ENCODE measurements around the gene NXT1.

Gene NXT1

DNA sequence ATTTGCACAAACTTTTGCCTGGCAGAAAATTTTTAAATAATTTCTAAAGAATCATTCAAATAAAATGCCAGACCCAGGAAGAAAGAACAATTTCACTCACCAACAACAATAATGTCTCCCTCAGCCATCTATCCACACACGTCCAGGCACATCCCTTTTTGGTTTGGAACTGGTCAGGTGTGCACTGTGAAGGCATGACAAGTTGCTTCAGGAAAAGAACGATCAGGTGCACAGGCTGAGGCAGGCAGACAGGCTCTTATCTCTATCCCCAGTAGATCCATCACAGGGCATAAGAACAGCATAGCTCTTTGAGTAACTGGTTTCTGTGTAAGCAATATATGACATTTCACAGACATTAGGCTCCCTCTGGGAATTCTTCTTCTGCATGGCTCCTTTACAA is 18.1 kb upstream of the NXT1 start:
- H3K36me3 ChIP-seq (ENCODE audit: insufficient read depth, insufficient read length, low read length): no peaks in the 10 kb centered on the region
- H3K9me3 ChIP-seq (ENCODE audit: insufficient read depth, low read length): peaks cover 7% of the 10 kb centered on the region; the same call in 1 of the 2 replicates
- no peak overlapping the region for H3K4me3 ChIP-seq (ENCODE audit: insufficient read length, low read depth)
- TF ChIP-seq ZNF274 (IDR thresholded peaks at IDR 0.05; ENCODE audit: low read depth, low read length): no peak
- TF ChIP-seq YY1 (IDR thresholded peaks at IDR 0.05; ENCODE audit: insufficient read depth, insufficient read length): no peak
- no peak for TF ChIP-seq SUZ12 (IDR thresholded peaks at IDR 0.05; ENCODE audit: extremely low read depth, insufficient read depth, insufficient read length)
- no peak overlapping the region for H3K9ac ChIP-seq (ENCODE audit: insufficient read length, low read depth)
- H3K4me1 ChIP-seq (ENCODE audit: insufficient read depth, insufficient read length): peaks cover under 1% of the 10 kb centered on the region
- H3K27me3 ChIP-seq (ENCODE audit: insufficient read depth, insufficient read length): no peaks in the 10 kb centered on the region
- DNase-seq (ENCODE audit: low read depth, low spot score): no peak

DNA sequence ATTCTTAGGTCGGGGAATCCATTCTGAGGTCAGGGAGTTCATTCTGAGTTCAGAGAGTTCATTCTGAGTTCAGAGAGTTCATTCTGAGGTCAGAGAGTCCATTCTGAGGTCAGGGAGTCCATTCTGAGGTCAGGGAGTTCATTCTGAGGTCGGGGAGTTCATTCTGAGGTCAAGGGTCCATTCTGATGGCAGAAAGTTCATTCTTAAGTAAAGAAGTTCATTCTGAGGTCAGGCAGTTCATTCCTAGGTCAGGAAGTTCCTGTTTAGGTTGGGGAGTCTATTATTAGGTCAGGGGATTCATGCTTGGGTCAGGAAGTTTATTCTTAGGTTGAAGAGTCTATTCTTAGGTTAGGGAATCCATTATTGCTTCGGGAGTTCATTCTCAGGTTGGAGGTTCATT is 16.5 kb upstream of the NXT1 start:
- DNase-seq (ENCODE audit: low read depth, low spot score): no peak
- no peaks in the 10 kb centered on the region for H3K27me3 ChIP-seq (ENCODE audit: insufficient read depth, insufficient read length)
- H3K4me1 ChIP-seq (ENCODE audit: insufficient read depth, insufficient read length): peaks cover 3% of the 10 kb centered on the region
- no peak overlapping the region for H3K9ac ChIP-seq (ENCODE audit: insufficient read length, low read depth)
- peaks cover 7% of the 10 kb centered on the region; the same call in 1 of the 2 replicates for H3K9me3 ChIP-seq (ENCODE audit: insufficient read depth, low read length)
- TF ChIP-seq ZNF274 (IDR thresholded peaks at IDR 0.05; ENCODE audit: low read depth, low read length) (no peak), SUZ12 (IDR thresholded peaks at IDR 0.05; ENCODE audit: extremely low read depth, insufficient read depth, insufficient read length) (no peak), YY1 (IDR thresholded peaks at IDR 0.05; ENCODE audit: insufficient read depth, insufficient read length) (no peak)
- no peaks in the 10 kb centered on the region for H3K36me3 ChIP-seq (ENCODE audit: insufficient read depth, insufficient read length, low read length)
- H3K4me3 ChIP-seq (ENCODE audit: insufficient read length, low read depth): no peak overlapping the region

DNA sequence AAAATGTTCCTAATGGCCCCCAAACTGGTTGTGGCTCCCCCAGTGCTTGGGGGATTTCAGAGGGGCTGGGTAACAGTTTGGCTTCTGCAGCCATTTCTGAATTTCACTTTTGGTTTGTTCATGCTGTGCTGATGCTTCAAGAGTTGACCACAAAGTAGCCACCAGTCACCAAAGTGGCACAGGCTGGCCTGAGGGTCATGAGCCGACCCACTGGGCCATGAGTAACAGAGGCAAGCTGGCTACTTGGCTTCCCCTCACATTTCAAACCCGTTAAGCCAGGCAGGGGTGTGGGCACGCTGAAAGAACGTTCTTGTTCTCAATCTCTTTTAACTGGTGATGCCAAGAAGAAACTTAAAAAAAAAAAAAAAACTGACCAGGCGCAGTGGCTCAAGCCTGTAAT is 15.1 kb upstream of the NXT1 start:
- H3K4me1 ChIP-seq (ENCODE audit: insufficient read depth, insufficient read length): peaks cover 3% of the 10 kb centered on the region
- no peaks in the 10 kb centered on the region for H3K27me3 ChIP-seq (ENCODE audit: insufficient read depth, insufficient read length)
- no peaks in the 10 kb centered on the region for H3K36me3 ChIP-seq (ENCODE audit: insufficient read depth, insufficient read length, low read length)
- H3K9ac ChIP-seq (ENCODE audit: insufficient read length, low read depth): no peak overlapping the region
- H3K4me3 ChIP-seq (ENCODE audit: insufficient read length, low read depth): no peak overlapping the region
- H3K9me3 ChIP-seq (ENCODE audit: insufficient read depth, low read length): no peaks in the 10 kb centered on the region
- no peak for DNase-seq (ENCODE audit: low read depth, low spot score)
- no peak for TF ChIP-seq YY1 (IDR thresholded peaks at IDR 0.05; ENCODE audit: insufficient read depth, insufficient read length)
- TF ChIP-seq ZNF274 (IDR thresholded peaks at IDR 0.05; ENCODE audit: low read depth, low read length): no peak
- no peak for TF ChIP-seq SUZ12 (IDR thresholded peaks at IDR 0.05; ENCODE audit: extremely low read depth, insufficient read depth, insufficient read length)

DNA sequence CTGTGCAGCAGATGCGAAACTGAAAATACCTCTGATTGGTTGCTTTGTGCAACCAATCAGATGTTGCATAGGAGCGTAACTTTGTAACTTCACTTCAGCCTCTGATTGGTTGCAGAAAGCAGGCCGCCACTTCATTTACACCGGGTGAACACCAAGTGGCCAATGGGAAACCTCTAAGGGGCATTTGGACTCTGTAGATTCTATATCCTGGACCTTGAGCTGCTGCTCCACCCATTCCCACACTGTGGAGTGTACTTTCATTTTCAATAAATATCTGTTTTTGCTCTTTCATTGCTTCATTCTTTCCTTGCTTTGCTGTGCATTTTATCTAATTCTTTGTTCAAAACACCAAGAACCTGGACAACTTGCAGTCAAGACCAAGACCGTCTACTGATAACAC is 14.1 kb upstream of the NXT1 start:
- no peak overlapping the region for H3K4me3 ChIP-seq (ENCODE audit: insufficient read length, low read depth)
- H3K36me3 ChIP-seq (ENCODE audit: insufficient read depth, insufficient read length, low read length): no peaks in the 10 kb centered on the region
- no peaks in the 10 kb centered on the region for H3K9me3 ChIP-seq (ENCODE audit: insufficient read depth, low read length)
- TF ChIP-seq ZNF274 (IDR thresholded peaks at IDR 0.05; ENCODE audit: low read depth, low read length): no peak
- no peak for TF ChIP-seq SUZ12 (IDR thresholded peaks at IDR 0.05; ENCODE audit: extremely low read depth, insufficient read depth, insufficient read length)
- no peak for TF ChIP-seq YY1 (IDR thresholded peaks at IDR 0.05; ENCODE audit: insufficient read depth, insufficient read length)
- H3K4me1 ChIP-seq (ENCODE audit: insufficient read depth, insufficient read length): peaks cover 4% of the 10 kb centered on the region
- no peaks in the 10 kb centered on the region for H3K27me3 ChIP-seq (ENCODE audit: insufficient read depth, insufficient read length)
- no peak for DNase-seq (ENCODE audit: low read depth, low spot score)
- H3K9ac ChIP-seq (ENCODE audit: insufficient read length, low read depth): no peak overlapping the region

DNA sequence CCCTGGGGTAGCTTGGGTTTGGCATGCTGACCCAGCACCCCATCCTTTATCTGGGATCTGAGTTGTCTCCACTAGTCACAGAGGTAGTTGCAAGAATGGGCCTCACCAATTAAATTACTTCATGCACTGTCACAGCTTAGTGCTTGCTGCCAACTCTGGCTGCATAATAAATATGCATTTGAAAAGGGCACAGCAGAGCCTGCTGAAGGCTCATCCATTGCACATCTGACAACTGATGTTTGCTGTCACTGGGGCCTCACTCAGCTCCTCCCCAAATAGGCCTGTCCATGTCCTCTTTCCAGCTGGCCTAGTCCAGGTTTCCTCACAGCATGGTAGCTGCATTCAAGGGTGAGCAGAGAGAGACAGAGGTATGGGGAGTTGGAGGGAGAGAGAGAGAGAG is 13.3 kb upstream of the NXT1 start:
- no peak for DNase-seq (ENCODE audit: low read depth, low spot score)
- Histone ChIP-seq H3K9ac (ENCODE audit: insufficient read length, low read depth) (no peak overlapping the region), H3K4me3 (ENCODE audit: insufficient read length, low read depth) (no peak overlapping the region), H3K36me3 (ENCODE audit: insufficient read depth, insufficient read length, low read length) (no peaks in the 10 kb centered on the region), H3K9me3 (ENCODE audit: insufficient read depth, low read length) (no peaks in the 10 kb centered on the region), H3K27me3 (ENCODE audit: insufficient read depth, insufficient read length) (no peaks in the 10 kb centered on the region), H3K4me1 (ENCODE audit: insufficient read depth, insufficient read length) (peaks cover 6% of the 10 kb centered on the region)
- TF ChIP-seq SUZ12 (IDR thresholded peaks at IDR 0.05; ENCODE audit: extremely low read depth, insufficient read depth, insufficient read length) (no peak), ZNF274 (IDR thresholded peaks at IDR 0.05; ENCODE audit: low read depth, low read length) (no peak), YY1 (IDR thresholded peaks at IDR 0.05; ENCODE audit: insufficient read depth, insufficient read length) (no peak)

DNA sequence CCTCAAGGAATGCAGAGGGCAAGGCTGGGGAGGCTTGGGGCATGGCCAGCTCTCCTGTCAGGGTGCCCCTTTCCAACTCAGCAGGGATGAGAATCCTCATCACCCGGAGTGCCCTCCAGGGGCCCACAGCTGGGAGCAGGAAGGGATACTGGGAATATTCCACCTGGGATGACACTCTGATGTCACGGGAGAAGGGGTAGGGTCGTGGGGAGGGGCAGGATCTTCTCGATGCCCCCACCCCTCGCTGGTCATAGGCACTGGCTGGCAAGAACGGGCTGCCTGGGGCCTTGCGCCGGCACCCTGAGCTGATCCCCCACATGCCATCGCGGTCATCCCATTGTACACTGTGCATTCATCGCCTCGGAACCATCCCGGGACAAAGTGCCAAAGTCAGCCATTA is 10.6 kb upstream of the NXT1 start:
- Histone ChIP-seq H3K9ac (ENCODE audit: insufficient read length, low read depth) (peak overlapping the region; percentile 22), H3K4me1 (ENCODE audit: insufficient read depth, insufficient read length) (peaks cover 6% of the 10 kb centered on the region), H3K27me3 (ENCODE audit: insufficient read depth, insufficient read length) (no peaks in the 10 kb centered on the region), H3K36me3 (ENCODE audit: insufficient read depth, insufficient read length, low read length) (no peaks in the 10 kb centered on the region), H3K4me3 (ENCODE audit: insufficient read length, low read depth) (no peak overlapping the region), H3K9me3 (ENCODE audit: insufficient read depth, low read length) (peaks cover 4% of the 10 kb centered on the region; the same call in 1 of the 2 replicates)
- TF ChIP-seq YY1 (IDR thresholded peaks at IDR 0.05; ENCODE audit: insufficient read depth, insufficient read length) (no peak), SUZ12 (IDR thresholded peaks at IDR 0.05; ENCODE audit: extremely low read depth, insufficient read depth, insufficient read length) (no peak), ZNF274 (IDR thresholded peaks at IDR 0.05; ENCODE audit: low read depth, low read length) (no peak)
- DNase-seq (ENCODE audit: low read depth, low spot score): no peak

DNA sequence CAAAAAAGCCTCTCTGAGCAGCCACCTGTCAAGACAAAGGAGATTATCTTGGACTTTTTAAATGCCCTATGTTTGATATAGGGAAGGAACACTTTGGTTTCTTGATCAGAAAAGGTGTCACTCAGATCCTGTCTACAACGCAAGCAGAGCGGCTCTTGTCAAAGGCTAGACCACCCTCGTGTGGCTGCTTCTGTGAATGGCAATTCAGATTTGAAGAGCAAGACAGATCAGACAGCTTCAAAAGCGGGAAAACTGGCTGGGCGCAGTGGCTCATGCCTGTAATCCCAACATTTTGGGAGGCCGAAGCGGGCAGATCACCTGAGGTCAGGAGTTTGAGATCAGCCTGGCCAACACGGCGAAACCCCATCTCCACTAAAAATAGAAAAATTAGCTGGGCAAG is 10.1 kb upstream of the NXT1 start:
- Histone ChIP-seq H3K9me3 (ENCODE audit: insufficient read depth, low read length) (peaks cover 4% of the 10 kb centered on the region; the same call in 1 of the 2 replicates), H3K4me3 (ENCODE audit: insufficient read length, low read depth) (no peak overlapping the region), H3K36me3 (ENCODE audit: insufficient read depth, insufficient read length, low read length) (no peaks in the 10 kb centered on the region), H3K4me1 (ENCODE audit: insufficient read depth, insufficient read length) (peaks cover 6% of the 10 kb centered on the region), H3K9ac (ENCODE audit: insufficient read length, low read depth) (no peak overlapping the region), H3K27me3 (ENCODE audit: insufficient read depth, insufficient read length) (no peaks in the 10 kb centered on the region)
- no peak for DNase-seq (ENCODE audit: low read depth, low spot score)
- TF ChIP-seq ZNF274 (IDR thresholded peaks at IDR 0.05; ENCODE audit: low read depth, low read length) (no peak), YY1 (IDR thresholded peaks at IDR 0.05; ENCODE audit: insufficient read depth, insufficient read length) (no peak), SUZ12 (IDR thresholded peaks at IDR 0.05; ENCODE audit: extremely low read depth, insufficient read depth, insufficient read length) (no peak)
